C4-2B (cell line): Measurements from ENCODE around the gene KRT71.

Experiments used
- H3K27ac ChIP-seq: fragments of 450-650 bp; 2 replicates; pipeline ENCODE4 v1.5.1; 2017
- ZFX ChIP-seq: fragments of 450-650 bp; IDR thresholded peaks from 2 replicates; pipeline ENCODE4 v1.6.1; 2017
- TF ChIP-seq, protein P1 (sequence below): fragments of 450-650 bp; conservative IDR thresholded peaks from 2 replicates; pipeline ENCODE4 v1.5.1; 2017; ENCODE audit warnings: mild to moderate bottlenecking

KRT71 gene

DNA sequence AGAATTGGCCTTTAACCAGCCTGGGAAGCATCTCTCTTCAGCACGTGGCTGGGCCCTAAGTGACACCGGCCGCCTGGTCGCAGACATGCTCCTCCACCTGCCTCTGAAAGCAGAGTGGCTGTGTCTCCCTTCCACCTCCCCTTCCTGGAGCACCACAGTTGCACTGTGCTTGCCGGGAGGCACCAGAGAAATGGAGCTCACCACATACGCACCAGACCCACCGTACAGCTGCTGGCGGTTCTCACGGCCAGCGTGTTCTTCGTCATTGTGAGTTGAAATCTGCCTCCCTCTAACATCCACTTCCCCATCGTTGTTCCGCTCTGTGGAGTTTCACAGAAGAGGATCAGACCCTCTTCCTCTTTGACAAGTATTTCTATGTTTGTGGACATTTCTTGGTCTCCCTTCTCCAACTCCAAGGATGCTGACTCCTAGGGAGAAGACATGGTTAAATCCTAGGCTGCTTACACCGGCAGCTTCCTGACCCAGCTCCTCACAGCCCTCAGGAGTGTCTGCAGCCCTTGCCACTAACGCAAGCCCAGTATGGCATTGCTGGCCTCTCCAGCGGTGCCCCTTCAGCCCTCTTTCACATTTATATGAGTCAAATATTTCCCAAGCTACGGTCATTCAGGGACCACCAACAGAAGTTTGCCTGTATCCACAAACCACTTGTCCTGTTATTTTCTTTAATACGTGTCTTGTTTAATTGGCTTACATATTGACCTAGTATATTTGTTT is 21.2 kb downstream of the KRT71 start:
- TF ChIP-seq ZFX: no peak
- TF ChIP-seq, protein P1, sequence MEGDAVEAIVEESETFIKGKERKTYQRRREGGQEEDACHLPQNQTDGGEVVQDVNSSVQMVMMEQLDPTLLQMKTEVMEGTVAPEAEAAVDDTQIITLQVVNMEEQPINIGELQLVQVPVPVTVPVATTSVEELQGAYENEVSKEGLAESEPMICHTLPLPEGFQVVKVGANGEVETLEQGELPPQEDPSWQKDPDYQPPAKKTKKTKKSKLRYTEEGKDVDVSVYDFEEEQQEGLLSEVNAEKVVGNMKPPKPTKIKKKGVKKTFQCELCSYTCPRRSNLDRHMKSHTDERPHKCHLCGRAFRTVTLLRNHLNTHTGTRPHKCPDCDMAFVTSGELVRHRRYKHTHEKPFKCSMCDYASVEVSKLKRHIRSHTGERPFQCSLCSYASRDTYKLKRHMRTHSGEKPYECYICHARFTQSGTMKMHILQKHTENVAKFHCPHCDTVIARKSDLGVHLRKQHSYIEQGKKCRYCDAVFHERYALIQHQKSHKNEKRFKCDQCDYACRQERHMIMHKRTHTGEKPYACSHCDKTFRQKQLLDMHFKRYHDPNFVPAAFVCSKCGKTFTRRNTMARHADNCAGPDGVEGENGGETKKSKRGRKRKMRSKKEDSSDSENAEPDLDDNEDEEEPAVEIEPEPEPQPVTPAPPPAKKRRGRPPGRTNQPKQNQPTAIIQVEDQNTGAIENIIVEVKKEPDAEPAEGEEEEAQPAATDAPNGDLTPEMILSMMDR: no peak
- no peak overlapping the region for H3K27ac ChIP-seq

DNA sequence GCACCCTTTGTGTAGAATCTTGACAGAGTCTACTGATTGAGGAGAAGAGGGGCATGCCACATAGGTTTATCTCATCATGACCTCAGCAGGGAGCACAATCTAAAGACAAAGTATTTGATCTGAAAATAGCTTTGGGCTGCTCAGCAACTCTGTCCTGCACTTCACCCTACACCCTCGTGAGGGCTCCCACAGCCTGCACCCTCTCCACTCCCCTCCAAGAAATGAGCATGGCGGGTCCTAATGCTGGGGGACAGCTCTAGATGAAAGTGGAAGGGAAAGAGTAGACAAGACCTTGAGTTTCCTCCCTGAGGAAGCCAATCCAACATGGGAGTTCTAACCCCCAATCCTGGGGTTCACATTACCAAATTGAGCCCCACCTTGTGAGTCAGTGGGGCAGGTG is 22.0 kb downstream of the KRT71 start:
- H3K27ac ChIP-seq: no peak overlapping the region
- TF ChIP-seq, protein P1: no peak
- TF ChIP-seq ZFX: no peak

DNA sequence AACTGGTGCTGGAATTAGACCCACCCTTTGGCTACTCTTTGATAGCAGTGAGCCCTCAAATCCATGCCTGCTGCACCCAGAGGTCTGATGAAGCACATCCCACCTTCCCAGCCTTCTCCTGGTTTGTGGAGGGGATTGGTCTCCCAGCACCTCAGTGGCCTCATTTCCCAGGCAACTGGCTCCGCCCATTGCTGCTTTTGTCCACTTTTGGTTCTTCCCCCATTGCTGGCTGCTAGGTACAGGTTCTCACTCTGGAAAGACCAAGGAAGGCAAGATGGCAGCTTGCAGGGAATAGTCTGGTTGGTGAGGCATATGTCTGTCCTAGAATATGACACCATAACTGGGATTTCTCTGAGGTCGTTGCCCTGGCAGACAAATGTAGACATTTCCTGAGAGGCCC is 22.6 kb downstream of the KRT71 start:
- H3K27ac ChIP-seq: no peak overlapping the region
- no peak for TF ChIP-seq ZFX
- TF ChIP-seq, protein P1: no peak

DNA sequence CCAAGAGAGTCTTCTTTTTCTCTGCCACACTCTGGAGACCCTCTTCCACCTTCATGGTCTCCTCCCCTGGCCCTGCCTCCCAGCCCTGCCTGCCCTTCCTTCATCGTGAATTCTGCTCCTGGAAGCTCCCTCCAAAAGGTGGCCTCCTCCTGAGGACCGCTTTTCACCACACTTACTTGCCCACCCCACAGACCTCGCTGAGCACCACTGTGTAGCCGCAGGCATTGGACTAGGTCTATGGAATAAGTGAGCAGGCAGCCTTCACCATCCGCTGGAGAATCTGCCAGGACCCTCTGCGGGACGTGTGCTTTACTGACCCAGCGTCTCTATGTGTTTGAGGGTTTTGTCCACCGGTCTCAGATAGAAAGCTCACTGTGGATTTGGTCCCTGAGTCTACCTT is 23.1 kb downstream of the KRT71 start:
- no peak overlapping the region for H3K27ac ChIP-seq
- TF ChIP-seq, protein P1: no peak
- TF ChIP-seq ZFX: no peak

DNA sequence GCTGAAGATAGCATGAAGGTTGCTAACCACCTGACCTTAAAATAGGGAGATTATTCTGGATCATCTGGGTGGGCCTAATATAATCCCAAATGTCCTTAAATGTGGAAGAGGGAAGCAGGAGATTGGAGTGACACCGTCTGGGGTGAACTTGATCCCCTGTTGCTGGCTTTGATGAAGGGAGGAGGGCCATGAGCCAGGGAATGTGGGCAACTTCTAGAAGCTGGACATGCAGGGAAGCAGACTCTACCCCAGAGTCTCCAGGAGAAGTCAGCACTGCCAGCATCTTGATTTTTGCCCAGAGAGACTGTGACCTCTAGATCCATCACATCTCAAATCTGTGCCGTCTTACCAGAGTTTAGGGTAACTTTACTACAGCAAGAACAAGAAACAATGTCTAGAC is 23.5 kb downstream of the KRT71 start:
- no peak for TF ChIP-seq ZFX
- TF ChIP-seq, protein P1: no peak

DNA sequence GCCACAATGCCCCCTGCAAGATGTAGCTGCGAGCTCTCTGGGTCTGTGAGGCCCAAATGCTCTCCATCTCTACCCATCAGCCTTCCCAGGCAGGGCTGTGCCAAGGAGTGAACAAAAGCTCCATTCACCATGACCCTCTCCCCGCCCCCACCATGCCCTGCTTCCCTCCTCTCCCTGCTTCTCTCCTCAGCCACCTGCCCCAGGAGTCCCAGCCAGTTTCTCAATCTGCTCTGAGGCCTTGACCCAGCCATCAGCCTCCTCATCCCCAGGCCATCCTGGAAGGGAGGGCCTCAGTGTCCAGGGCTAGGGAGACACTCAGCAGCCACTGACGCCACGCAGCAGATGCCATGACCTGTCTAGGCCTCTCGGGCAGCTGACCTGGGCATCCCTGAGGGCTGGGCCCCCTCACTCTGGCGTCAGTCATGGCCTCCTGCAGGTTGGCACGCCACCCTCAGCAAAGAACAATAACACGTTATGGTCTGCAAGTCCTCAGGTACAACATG is 24.3 kb downstream of the KRT71 start:
- H3K27ac ChIP-seq: no peak overlapping the region
- TF ChIP-seq, protein P1: no peak
- TF ChIP-seq ZFX: no peak

More for the DNA sequence above, 23.5 kb downstream of the KRT71 start:
- no peak overlapping the region for H3K27ac ChIP-seq

DNA sequence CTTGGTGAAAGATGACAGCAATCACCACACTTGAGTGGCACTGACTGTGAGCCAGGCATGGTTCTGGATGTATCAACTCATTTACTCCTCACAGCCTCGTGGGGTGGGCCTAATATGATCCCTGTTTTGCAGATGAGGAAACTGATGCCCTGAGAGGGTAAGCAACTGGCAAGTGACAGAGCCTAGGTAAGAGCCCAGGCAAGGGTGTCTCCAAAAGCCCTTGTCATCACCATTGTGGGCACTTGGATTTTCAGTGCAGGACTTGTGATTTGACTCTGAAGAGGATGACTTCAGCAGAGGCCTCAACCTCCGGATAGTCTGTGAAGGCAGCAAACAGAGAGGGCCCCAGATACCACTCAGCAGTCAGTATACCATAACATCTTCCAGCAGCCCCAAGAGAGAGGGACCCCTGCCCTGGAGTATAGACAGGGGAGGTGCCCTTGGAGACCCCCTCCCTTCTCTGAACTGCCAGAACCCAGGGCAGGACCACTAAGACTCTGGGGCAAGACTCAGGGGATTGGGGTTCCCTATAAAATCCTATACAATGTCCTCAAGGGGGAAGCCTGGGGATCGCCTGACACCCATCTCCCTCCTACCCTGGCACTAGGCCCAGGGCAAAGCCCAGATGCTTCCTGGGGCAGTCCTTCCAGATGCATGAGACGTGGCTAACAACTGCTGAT is 25.7 kb downstream of the KRT71 start:
- H3K27ac ChIP-seq: no peak overlapping the region
- TF ChIP-seq, protein P1: no peak
- no peak for TF ChIP-seq ZFX
